Endothelial cell (in vitro differentiated cells): ENCODE measurements around the gene SLC25A13. TPM values are rescaled to one million over a fixed set of nuclear protein-coding genes. Genes with fewer than 3 reads are reported as not detected.

Experiments used
- DNase-seq: peaks from one replicate; pipeline ENCODE4 v3.0.0; 2021; ENCODE audit warnings: low spot score
- H3K27ac Mint-ChIP-seq: one replicate; pipeline ENCODE4 v1.8.0; 2021; ENCODE audit warnings: mixed read lengths, inconsistent platforms; ENCODE audit not compliant: unreplicated experiment
- H3K27me3 Mint-ChIP-seq: one replicate; pipeline ENCODE4 v1.8.0; 2021; ENCODE audit warnings: mild to moderate bottlenecking, moderate library complexity, mixed read lengths, inconsistent platforms; ENCODE audit not compliant: unreplicated experiment
- H3K36me3 Mint-ChIP-seq: one replicate; pipeline ENCODE4 v1.8.0; 2021; ENCODE audit warnings: mild to moderate bottlenecking, low read depth, mixed read lengths, inconsistent platforms; ENCODE audit not compliant: unreplicated experiment
- H3K4me1 Mint-ChIP-seq: one replicate; pipeline ENCODE4 v1.8.0; 2021; ENCODE audit warnings: mild to moderate bottlenecking, mixed read lengths, inconsistent platforms; ENCODE audit not compliant: unreplicated experiment
- H3K4me3 Mint-ChIP-seq: one replicate; pipeline ENCODE4 v1.8.0; 2021; ENCODE audit warnings: mild to moderate bottlenecking, mixed read lengths, inconsistent platforms; ENCODE audit not compliant: unreplicated experiment
- H3K9me3 Mint-ChIP-seq: one replicate; pipeline ENCODE4 v1.8.0; 2021; ENCODE audit warnings: mixed read lengths, inconsistent platforms; ENCODE audit not compliant: unreplicated experiment
- CTCF ChIP-seq: fragments of 200-600 bp; sonication (generic); IDR thresholded peaks from one replicate; pipeline ENCODE4 v1.5.0; 2021; ENCODE audit warnings: antibody characterized with exemption; ENCODE audit not compliant: unreplicated experiment
- total RNA-seq: library from RNA; stranded (reverse); fragmentation: NEBNext Ultra II Directional; extraction: Animal tissue kit (Norgen Biotek cat#: 25700); gene quantifications from one replicate; pipeline ENCODE4 v1.2.1, GENCODE V29; 2021; ENCODE audit not compliant: unreplicated experiment

The SLC25A13 gene
- total RNA-seq, 1 donor from 2014 or later, result 69.6 TPM

DNA sequence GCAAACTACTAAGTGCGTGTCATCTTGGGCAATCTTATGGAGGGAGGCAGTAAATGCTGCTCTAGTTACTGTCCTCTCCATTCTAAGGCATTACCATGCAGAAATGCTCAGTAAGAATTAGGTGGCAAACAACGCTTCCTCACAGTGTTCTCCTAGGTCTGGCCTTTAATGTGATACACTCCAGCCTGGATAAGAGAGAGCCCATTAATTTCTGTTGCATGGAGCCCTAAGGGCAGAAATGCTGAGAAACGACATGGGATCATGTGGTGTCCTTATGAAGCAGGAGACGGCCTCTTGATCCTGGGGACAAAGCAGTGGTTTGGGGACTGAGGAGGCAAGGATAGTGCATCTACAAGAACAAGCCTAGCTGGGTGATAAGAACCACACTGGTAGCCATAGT is 44.0 kb downstream of the SLC25A13 start:
- no peak overlapping the region for H3K27ac Mint-ChIP-seq
- peaks cover 4% of the 10 kb centered on the region for H3K27me3 Mint-ChIP-seq
- H3K4me1 Mint-ChIP-seq, result no peaks in the 10 kb centered on the region
- no peak overlapping the region for H3K4me3 Mint-ChIP-seq
- H3K36me3 Mint-ChIP-seq, result peaks cover 21% of the 10 kb centered on the region
- TF ChIP-seq CTCF, result no peak
- no peaks in the 10 kb centered on the region for H3K9me3 Mint-ChIP-seq
- no peak for DNase-seq

DNA sequence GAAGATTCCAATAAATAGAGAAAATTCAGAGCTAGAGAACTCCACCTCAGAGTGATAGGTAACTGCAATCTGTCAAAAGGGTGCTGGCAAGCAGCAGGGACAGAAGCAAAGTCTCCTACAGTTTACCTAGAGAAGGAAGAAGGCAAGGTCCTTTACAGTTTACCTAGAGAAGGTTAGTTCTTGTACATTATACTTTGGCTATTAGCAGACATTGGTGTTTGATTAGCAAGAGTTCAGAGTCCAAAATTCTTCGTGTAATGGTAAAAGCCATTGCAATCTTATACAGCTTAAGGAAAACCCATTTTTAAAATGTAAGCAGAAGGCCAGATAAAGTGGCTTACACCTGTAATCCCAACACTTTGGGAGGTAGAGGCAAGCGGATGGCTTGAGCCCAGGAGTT is 45.9 kb downstream of the SLC25A13 start:
- Mint-ChIP-seq H3K9me3 (no peaks in the 10 kb centered on the region), H3K36me3 (peaks cover 21% of the 10 kb centered on the region), H3K4me3 (no peak overlapping the region), H3K27ac (no peak overlapping the region), H3K27me3 (peaks cover 4% of the 10 kb centered on the region), H3K4me1 (no peaks in the 10 kb centered on the region)
- no peak for TF ChIP-seq CTCF
- no peak for DNase-seq

GRCh38 chr7:96273716-96274115 is 48.2 kb downstream of the SLC25A13 start:
- no peak for DNase-seq
- Mint-ChIP-seq H3K4me3 (no peak overlapping the region), H3K36me3 (peaks cover 33% of the 10 kb centered on the region)

GRCh38 chr7:96269246-96269994 is 52.5 kb downstream of the SLC25A13 start:
- no peak for DNase-seq
- Mint-ChIP-seq H3K9me3 (no peaks in the 10 kb centered on the region), H3K27ac (no peak overlapping the region), H3K4me1 (no peaks in the 10 kb centered on the region), H3K27me3 (peaks cover 4% of the 10 kb centered on the region), H3K36me3 (peaks cover 18% of the 10 kb centered on the region), H3K4me3 (no peak overlapping the region)
- no peak for TF ChIP-seq CTCF

More at GRCh38 chr7:96273716-96274115, 48.2 kb downstream of the SLC25A13 start:
- H3K9me3 Mint-ChIP-seq, result no peaks in the 10 kb centered on the region
- no peaks in the 10 kb centered on the region for H3K4me1 Mint-ChIP-seq
- no peak for TF ChIP-seq CTCF
- peaks cover 4% of the 10 kb centered on the region for H3K27me3 Mint-ChIP-seq
- no peak overlapping the region for H3K27ac Mint-ChIP-seq

DNA sequence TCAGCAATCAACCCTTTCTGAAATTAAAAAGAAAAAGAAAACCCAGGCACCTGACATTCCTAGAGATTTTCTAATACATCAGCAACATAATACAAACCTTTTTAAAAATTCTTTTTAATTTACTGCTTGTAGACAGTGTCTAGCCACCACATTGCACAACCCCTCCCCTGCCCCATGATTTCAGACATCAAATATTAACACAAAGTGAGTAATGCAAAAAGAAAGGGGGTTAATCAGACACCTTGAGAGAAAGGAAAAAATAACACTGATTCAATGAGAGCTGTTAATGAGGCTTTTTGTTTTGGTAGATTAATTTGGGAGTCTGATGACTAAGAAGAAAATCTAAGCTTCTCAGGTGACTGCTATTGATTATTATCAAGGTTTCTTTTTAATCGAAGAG is 55.3 kb downstream of the SLC25A13 start:
- peaks cover 19% of the 10 kb centered on the region for H3K36me3 Mint-ChIP-seq
- H3K27ac Mint-ChIP-seq, result no peak overlapping the region
- no peak overlapping the region for H3K4me3 Mint-ChIP-seq
- H3K9me3 Mint-ChIP-seq, result no peaks in the 10 kb centered on the region
- H3K4me1 Mint-ChIP-seq, result no peaks in the 10 kb centered on the region
- DNase-seq, result no peak
- peaks cover 1% of the 10 kb centered on the region for H3K27me3 Mint-ChIP-seq
- no peak for TF ChIP-seq CTCF
